ENCODE measurements around the gene CELA1.

The CELA1 gene

DNA sequence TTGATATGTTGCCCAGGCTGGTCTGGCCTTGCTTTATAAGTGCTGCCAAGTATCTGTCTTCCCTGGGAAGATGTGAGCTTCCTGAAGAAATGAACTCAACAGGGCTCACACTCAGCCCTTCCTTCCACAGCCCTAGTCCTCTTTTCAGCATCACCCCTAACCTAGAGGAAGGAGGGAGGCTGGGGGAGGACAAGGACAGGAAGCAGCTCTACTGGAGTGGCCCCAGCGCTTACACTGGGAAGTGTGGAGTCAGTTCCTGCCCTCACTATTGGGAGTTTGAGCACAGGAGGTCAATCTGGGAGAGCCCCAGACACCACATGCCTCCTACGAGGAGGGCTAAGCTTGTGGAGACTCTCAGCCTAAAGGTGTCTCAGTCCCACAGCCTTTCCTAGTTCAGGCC, 27.9 kb upstream of the CELA1 start:
- DNase-seq, result no peak

DNA sequence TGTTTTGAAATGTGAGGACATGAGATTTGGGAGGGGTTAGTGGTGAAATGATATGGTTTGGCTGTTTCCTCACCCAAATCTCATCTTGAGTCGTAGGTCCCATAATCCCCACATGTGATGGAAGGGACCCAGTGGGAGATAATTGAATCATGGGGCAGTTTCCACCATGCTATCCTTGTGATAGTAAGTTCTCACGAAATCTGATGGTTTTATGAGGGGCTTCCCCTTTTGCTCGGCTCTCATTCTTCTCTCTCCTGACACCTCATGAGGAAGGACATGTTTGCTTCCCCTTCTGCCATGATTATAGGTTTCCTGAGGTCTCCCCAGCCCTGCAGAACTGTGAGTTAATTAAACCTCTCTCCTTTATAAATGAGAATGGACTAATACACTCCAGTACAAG, 26.7 kb upstream of the CELA1 start:
- no peak for DNase-seq

GRCh38 chr12:51372021-51372420, 25.5 kb upstream of the CELA1 start:
- no peak for DNase-seq

DNA sequence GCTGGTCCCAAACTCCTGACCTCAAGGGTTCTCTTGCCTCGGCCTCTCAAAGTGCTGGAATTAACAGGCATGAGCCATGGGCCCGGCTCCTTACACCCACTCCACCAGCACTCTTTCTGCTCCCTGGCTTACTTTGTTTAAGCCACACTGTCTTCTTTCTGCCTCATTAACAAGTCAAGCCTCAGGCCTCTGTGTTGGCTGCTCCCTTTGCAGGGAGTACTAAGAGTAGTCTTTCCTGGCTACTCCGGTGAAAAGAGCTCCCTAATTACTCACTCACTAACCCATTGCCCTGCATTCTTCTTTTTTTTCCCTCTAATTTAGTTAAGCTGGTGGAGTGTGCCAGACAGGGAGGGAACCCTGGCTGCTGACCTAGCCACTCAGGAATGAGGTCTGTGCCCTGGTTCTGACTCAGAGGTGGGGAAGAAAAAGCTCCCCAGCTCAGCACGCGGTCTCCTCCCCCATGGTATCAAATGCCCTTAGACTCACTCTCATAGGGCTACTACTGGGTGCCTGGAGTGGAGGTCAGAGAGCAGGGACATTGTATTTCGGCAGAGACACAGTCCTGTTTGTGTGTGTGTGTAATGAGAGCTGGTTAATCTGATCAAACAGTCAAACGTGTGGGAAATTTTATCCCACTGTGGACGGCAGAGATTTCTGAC, 24.9 kb upstream of the CELA1 start:
- no peak for DNase-seq

GRCh38 chr12:51370667-51371066, 24.2 kb upstream of the CELA1 start:
- no peak for DNase-seq

DNA sequence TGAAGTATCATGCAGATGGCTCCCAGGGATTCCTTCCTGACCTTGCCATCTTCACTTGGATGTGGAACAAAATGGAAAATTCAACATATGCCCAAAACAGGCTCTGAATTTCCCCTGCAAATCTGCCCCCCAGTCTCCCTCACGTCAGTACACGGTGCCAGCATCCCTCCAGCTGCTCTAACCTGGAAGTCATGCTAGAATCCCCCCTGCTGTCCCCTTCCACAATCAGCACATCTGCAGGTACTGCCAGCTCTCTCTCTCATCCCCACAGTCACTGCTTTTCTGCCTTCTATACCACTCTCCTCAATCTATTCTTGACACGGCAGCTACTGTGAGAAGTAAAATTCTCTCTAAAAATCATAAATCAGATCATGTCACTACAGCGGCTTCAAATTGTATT, 23.1 kb upstream of the CELA1 start:
- no peak for DNase-seq

DNA sequence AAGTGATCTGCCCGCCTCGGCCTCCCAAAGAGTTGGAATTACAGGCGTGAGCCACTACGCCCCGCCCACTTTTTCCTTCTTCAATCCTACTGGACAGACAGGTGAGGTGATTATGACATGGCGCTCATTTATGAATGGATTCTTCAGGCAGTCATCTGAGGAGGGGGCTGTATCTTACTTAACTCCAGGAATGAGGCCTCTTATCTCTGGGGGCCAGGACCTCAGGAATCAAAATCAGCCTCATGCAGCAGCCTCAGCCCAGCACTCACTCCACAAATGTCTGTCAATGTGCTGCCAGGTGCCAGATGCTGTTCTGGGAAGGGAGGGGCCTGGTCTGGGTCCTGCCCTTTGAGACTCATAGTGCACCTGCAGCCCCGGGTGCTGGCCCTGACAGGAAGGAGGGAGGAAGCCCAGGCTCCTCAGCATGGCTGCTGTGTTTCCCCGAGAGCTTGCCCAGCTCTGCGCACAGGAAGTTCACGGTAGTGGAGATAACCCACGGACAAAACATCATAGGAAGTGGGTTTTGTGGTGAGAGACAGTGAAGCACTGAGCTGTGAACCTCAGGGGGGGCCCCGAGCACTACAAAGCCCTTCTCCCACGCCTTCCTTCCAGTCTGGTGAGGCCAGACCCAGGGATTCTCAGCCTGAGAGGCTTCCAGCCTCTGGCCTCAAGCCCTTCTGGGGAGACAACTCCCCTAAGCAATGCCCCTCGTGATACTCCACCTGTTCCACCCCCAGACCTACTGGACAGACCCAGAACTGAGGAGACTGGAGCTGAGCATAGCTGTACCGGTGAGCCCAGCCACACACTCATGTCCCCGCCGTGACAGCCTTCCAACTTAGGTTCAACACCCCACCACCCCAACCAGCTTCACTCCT, 22.4 kb upstream of the CELA1 start:
- DNase-seq, result no peak

DNA sequence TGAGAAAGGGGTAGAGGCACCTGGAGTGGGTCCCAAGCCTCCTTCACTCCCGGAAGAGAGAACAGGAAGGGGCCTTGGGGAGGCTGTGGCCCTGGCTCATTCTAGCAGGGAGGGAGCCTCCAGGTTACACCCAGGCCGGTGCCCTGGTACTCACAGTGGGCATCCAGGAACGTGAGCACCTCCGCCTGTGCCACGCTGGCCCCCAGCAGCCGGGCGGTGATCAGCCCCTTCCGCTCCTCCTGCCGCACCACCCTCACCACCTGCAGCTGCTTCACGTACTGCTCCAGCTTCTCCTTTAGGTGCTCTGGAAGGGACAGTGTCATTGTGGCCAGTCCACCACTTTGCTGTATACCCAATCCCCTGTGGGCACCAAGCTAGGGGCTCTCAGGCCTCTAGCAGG, 18.8 kb upstream of the CELA1 start:
- DNase-seq, result no peak

DNA sequence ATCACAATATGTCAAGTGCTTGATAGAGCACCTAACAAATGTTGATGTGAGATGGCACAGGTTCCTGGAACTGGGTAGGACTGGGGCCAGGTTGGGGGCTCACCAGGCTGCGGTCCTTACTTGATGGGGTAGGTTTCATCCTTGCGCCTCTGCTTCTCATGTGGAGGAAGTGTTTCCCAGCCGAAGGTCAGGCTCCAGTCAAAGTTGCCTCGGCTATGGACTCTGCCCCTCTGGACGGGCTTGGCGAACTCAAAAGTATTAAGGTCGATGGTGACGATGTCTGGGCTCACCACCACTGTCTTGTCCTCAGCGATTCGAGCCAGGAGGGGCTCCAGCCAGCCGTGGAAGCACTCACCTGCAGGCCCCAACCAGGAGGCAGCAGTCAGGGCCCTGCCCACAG, 17.5 kb upstream of the CELA1 start:
- DNase-seq, result no peak

DNA sequence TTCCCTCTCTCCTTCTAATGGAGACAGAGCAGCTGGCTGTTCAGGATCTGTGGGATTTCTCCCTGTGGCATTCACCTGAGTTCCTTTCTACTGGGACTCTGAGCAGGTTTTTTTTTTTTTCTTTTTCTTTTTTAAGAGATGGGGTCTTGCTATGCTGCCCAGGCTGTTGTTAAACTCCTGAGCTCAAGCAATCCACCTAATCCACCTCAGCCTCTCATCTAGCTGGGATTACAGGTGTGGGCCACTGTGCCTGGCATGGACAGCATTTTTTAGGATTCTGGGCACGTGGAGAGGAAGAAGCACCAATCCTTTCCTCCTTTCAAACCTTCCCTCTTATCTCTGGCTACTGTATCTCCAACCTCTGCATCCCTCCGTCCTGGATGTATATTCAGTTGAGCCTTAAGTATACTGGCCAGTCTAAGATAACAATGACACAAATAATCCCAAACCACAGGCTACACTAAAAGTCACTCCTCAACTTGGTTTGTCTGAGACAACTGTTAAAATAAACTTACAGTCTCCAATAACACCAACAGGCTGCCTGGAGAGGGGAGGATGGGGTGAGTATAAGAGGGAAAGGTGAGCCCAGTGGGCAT, 16.4 kb upstream of the CELA1 start:
- DNase-seq, result no peak

- DNase-seq, result no peak
These were observed 15.8 kb upstream of the CELA1 start for GRCh38 chr12:51362307-51362706.

- no peak for DNase-seq
These were observed 14.9 kb upstream of the CELA1 start for GRCh38 chr12:51361161-51362016.

- no peak for DNase-seq
These were observed 13.8 kb upstream of the CELA1 start for GRCh38 chr12:51360315-51360714.

DNA sequence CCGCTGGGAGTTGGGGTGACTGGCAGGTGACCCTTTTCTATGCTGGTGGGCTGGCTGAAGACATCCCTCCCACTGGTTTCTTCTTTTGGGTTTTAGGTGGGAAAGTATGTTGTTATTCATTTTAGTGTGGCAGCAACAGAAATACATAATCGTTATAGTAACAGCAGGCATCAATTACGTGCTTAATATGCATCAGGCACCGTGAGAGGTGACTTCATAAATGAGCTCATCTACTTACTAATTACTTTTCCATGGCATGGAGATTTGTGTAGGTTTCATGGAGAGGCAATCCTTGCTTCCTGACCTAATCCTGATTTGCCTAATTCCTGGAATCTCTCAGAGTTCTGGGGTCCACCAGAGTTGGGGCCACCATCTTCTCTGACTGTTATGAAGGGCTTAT, 13.4 kb upstream of the CELA1 start:
- no peak for DNase-seq

- DNase-seq, result no peak
These were observed 12.0 kb upstream of the CELA1 start for GRCh38 chr12:51358496-51358895.

DNA sequence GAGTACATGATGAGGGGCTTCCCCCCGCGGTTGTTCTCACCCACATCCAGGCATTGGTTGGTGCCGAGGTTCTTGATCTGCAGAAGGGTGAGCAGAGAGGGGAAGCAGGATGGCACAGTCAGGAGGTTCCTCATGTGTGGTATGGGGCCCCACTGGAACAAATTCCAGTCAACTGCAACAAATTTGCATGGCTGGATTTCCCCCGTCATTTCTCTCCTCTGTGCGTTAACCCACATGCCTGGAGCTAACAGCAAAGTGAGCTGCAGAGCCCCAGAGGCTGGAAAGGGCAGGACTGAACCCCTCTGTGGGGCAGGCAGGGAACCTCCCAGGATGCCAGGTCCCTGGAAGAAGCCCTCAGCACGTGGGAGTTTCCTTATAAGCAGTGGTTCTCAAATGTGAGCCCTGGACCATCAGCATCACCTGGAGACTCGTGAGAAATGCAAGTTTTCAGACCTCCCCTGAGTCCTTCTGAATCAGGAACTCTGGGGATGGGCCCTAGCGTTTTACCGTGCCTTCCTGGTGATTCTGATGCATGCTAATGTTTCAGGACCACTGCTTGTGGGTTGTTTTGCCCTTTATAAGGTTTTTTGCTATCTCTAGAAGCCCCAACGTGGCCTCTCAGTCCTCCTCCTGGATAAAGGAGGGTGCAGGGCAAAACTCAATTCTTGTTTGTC, 11.0 kb upstream of the CELA1 start:
- no peak for DNase-seq

GRCh38 chr12:51351913-51352532, 5.5 kb upstream of the CELA1 start:
- peak; percentile 9 to 24 for DNase-seq

DNA sequence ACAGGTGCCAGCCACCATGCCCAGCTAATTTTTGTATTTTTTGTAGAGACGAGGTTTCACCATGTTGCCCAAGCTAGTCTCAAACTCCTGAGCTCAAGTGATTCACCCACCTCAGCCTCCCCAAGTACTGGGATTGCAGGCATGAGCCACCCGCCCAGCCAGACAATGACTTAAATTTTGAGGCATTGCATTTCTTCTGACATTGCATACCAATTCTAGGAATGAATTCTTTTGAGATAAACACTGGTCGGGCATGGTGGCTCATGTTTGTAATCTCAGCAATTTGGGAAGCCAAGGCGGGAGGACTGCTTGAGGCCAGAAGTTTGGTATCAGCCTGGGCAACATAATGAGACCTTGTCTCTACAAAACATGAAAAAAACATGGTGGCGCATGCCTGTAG, 2.5 kb upstream of the CELA1 start:
- no peak for DNase-seq

GRCh38 chr12:51348116-51348515, 1.6 kb upstream of the CELA1 start:
- no peak for DNase-seq

DNA sequence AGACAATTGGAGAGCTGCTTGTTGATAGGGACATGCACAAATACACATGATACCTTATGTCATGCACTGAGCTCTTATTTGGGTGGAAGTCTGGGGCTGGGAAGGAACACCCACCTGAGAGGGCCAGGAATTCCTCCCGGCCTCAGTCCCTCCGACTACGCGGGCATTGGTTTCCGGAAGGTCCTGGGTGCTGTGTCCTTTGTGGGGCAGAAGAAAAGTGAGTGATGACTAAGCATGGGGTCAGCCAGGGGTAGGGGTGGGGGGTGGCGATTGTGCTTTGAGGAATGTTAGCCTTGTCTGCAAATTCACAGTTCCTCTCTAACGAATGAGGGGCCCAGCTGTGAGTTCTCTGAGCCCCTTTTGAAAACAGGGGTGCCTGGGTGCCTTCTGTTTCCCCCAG, 798 bp downstream of the CELA1 start:
- DNase-seq, result no peak

GRCh38 chr12:51343201-51343600, 3.3 kb downstream of the CELA1 start:
- no peak for DNase-seq

- DNase-seq, result no peak
These were observed 4.1 kb downstream of the CELA1 start for GRCh38 chr12:51342416-51342815.

Data from NCI-H1930 (cell line).